NCI-H510A treated with DMSO at 0.1 percent for 48 hours (cell line): Measurements from ENCODE around the gene UBE4A.

Experiments used
- DNase-seq: peaks from one replicate; lab custom pipeline; 2025; lab: John Stamatoyannopoulos, UW

The UBE4A gene

DNA sequence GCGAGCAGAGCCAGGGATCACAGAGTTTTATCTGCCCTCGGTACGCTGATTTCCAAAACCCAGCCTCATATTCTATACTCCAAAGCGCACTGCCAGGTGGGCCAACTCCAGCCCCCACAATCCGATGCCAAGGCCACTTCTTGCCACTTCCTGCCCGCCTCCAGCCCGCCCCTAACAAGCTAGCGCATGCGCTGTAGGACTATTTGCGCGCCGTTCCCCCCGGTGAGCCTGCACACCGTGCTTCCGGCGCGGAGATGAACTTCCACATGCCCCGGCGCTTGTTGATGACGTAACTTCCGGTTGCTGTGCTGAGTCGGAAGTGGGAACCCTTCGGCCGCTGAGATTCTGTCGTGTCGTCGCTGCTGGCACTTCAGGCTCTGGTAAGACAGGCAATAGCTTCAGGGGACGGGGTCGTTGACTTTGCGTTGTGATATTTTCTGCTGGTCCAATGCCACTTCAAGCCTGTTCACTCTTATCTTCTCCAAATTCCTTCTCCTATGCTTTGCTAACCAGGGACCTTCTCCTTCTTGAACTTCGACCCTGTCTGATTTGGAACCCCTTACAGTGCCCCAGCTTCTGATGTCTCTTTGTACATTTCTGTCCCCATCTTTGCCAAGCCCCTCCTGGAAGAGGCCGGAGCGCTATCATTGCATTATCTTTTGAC is at the start of gene UBE4A:
TSS of gene UBE4A (plus strand) at position 306 of the 664 bp plus-strand sequence. CDS start 5,481 bp downstream, outside the sequence.
- peak; percentile 93 for DNase-seq

DNA sequence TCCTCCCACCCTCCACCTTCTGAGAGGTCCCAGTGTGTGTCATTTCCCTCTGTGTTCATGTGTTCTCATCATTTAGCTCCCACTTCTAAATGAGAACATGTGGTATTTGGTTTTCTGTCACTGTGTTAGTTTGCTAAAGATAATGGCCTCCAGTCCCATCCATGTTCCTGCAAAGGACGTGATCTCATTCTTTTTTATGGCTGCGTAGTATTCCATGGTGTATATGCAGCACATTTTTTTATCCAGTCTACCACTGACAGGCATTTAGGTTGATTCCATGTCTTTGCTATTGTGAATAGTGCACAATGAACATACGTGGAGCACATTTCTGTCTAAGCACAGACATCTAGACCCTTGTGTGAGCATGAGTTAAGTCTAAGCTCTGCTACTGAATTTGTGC is 49.1 kb upstream of the UBE4A start:
- DNase-seq, result no peak

DNA sequence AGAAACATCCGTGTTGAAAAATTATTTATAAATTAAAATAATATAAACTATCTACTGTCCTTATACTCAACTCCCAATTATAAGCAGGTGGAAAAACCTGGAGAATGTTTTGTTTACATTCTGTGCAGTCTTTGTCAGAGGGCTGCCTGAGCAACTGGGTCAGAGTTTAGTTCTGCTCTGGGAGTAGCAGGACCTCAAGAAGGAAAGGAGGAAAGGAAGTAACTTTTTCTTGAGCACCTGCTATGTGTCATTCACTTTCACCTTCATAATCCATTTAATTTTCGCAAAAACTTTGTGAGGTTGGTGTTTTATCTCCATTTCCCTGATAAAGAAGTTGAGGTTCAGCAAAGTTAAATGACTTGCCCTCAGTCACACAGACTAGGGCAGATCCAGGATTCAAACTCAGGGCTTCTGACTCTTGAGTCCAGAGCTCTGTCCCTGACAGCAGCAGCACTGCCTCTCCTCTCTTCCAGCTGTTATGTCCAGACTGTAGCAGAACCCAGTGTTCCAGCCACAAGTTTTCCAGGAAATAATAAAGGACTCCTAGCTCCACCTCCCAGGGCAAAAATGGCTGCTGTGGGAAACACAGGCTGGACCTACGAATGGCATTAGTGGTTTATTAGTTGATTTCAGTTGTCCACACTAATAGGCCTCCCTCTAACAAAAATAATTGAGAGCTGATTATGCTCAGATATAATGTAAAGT is 48.5 kb upstream of the UBE4A start:
- no peak for DNase-seq

DNA sequence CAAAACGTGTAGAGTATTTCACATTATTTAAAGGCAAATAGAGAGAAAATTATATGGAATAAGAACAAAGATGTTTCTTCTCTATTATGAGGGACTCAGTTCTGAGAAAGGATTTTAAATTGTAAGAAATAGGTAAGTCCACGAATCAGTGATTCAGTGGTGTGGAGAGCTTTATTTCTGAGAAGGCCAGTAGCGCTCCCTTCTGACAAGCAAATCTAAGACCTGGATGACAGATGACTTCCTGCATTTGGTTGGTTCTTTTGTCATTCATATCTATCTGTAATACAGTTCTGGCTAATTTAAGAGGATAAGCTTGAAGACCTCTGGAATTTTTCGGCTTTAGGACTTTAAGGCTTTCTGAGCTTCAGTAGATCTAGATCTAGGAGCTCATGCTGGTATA is 47.9 kb upstream of the UBE4A start:
- DNase-seq, result no peak

- DNase-seq, result no peak
Measured at GRCh38 chr11:118312328-118312727, 47.1 kb upstream of the UBE4A start.

DNA sequence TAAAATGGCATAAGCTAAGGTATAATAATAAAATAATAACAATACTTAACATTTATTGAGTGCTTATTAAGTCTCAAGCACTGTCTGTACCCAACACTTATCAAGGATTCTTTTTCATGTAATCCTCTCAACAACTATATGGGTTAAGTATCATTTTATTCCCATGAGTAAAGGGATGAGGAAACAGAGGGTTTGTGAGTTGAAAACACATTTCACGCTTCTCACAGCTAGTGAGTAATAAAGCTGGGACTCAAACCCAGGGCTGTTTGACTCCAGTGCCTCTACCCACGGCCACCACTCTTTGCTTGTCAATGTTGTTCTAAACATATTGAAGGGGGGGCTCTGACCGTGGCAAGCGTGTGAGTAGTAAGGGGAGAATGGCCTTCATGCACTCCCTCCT is 46.2 kb upstream of the UBE4A start:
- DNase-seq, result no peak

DNA sequence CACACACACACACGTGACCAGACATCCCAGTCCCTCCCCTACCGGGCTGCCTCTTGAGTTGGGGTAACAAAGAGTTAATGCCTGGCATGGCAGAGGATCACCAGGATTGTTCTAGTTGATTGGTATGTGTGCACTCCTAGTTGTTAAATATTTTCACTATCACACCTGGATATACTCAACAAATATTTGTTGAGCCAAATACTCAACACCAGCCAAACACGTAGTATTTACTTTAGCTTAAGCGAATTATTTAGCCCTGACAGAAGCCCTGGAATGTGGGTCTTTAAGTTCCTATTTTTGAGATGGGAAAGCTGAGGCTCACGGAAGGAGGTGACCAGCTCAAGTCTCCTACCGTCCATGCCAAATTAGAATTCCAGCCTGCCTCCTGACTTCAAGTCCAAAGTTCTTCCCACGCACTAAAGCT is 44.4 kb upstream of the UBE4A start:
- DNase-seq, result no peak

DNA sequence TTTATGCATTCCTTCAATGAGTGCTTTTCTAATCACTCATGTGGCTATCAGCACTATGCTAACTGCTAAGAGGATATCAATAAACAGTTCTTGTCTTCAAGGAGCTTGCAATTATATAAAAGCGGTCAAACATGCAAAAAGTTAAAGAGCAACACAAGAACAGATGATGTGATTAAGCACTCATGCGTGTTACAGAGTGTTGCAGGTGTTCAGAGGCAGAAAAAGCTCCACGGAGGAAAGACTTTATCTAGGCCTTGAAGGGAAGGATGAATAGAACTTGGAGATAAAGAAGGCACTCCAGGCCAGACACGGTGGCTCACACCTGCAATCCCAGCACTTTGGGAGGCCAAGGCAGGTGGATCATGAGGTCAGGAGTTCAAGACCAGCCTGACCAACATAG is 41.3 kb upstream of the UBE4A start:
- no peak for DNase-seq

DNA sequence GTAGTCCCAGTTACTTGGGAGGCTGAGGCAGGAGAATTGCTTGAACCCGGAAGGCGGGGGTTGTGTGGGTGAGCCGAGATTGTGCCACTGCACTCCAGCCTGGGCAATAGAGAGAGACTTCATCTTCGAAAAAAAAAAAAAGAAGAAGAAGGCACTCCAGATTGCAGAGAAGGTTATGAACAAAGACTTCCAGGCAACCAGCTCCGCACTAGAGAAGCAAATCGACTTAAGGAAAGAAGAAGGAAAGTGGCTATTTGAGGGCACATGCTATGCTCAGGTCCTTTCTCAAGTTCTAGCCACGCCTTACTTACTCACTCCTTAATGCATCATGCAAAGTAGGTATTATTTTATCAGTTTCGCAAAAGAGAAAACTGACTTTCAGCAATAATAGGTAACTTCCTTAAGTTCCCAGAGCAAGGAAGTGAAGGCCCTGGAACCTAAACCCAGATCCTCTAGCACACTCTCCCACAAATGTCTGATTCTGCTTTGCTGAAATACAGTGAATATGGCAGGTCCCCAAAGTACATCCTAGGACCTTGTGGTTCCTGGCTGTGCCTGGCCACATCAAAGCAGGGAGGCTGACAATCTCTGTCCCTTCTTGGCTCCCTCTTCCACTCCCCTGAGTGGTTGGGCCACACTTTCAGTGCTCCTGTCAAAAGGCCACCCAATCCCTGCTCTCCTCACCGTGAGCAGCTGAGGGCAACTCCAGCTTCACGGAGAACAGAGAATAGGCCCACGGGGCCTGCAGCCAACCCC is 40.6 kb upstream of the UBE4A start:
- no peak for DNase-seq

GRCh38 chr11:118319337-118319707 is 40.1 kb upstream of the UBE4A start:
- no peak for DNase-seq

DNA sequence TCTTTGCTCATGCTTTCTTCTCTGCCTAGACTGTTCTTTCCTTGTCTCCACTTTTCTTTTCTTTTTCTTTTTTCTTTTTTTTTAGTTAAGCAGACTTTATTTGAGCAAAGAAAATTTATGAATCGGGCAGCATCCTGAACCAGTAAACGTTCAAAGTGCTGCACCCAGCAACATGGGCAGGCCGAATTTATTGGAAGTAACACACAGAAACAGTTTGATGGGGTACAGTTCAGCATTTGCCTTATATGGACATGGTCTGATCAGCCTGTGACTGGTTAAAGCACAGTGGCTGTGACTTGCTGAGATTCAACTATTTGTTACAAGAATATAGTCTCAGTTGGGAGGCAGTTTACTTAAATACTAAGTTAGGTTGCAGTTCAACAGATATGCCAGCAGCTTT is 38.9 kb upstream of the UBE4A start:
- no peak for DNase-seq

GRCh38 chr11:118321386-118322082 is 37.9 kb upstream of the UBE4A start:
- DNase-seq, result no peak

- DNase-seq, result no peak
Measured at GRCh38 chr11:118322721-118323120, 36.7 kb upstream of the UBE4A start.

- DNase-seq, result no peak
Measured at GRCh38 chr11:118325283-118325682, 34.1 kb upstream of the UBE4A start.

GRCh38 chr11:118328745-118329144 is 30.7 kb upstream of the UBE4A start:
- DNase-seq, result no peak

DNA sequence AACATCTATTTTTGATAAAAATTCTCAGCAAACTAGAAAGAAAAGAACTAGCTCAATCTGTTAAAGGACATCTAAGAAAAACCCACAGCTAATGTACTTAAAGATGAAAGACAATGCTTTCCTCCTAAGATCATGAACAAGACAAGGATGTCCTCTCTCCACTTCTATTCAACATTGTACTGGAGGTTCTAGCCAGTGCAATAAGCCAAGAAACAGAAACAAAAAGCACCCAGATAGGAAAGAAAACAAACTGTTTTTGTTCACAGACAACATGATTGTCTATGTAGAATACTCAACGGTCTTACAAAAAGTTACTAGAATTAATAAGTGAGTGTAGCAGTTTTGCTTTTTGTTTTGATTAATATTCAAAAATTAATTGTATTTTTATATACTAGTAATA is 24.7 kb upstream of the UBE4A start:
- DNase-seq, result no peak

DNA sequence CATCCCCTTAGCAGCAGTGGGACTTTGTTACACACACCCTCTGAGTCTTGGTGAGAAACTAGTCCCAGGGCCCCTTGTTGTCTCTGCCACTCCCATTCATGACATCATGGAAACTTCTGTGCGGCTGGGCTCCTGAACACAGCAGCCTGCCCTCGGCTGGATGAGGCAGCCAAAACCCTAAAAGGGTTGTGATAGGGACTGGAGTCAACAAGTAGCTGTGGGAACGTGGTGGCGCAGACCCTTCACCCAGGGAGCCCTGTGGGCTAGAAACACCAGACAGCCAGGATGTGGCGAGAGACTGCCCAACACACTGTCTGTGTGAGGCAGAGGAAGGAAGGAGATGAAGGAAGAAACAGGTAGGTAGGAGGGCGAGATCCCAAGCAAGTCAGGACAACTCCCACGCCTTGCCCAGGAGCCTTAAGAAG is 20.8 kb upstream of the UBE4A start:
- DNase-seq, result no peak

DNA sequence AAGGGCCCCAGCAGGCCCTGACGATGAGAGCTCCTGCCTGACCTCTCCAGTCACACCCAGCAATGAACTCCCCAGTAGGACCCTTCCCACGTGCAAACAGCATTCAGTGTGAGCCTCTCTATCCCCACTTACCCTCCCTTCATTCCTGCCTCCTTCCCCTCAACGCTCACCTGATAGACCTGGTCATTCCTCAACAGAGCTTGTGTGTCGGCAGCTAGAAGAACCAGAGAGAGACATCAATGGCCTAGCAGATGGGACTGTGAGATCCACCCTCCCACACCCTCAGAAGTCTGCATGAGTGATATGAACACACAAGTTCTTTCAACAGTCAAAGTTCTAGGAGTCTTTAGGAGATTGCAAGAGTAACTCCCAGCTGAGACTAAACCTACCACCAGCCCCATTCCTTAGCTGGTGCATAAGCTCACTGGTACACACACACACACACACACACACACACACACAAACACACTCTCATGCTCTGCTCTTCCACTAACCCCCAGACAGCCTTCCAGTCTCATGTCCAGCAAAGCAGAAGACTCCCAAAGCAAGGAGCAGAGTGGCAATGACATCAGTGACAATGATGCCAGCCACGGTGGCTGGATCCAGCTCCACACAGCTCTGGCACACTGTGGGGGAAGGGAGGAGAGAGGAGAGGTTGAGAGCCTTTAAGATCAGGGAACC is 20.0 kb upstream of the UBE4A start:
- DNase-seq, result no peak

GRCh38 chr11:118340449-118340848 is 19.0 kb upstream of the UBE4A start:
- no peak for DNase-seq

- DNase-seq, result no peak
Measured at GRCh38 chr11:118341261-118341660, 18.1 kb upstream of the UBE4A start.

- DNase-seq, result no peak
Measured at GRCh38 chr11:118341815-118342489, 17.4 kb upstream of the UBE4A start.
